Endothelial cell of umbilical vein (primary cell): ENCODE measurements around the gene MVB12B. TPM values are rescaled to one million over a fixed set of nuclear protein-coding genes. Genes with fewer than 3 reads are reported as not detected.

ENCODE experiments used
- BruUV-seq: library from RNA; stranded (reverse); fragments of 400-500 nt; replicated peaks from 2 replicates; lab custom pipeline; 2021; lab: Mats Ljungman, UMichigan
- CTCF ChIA-PET: fragments of 300-600, 350-600 bp; sonication (Branson Sonifier 250); formaldehyde crosslinking; loops from one replicate; lab custom pipeline; 2021; ENCODE audit warnings: antibody characterized with exemption, inconsistent platforms; lab: Charles Lee
- POLR2A ChIA-PET: fragments of 300-600, 350-600 bp; sonication (Branson Sonifier 250); formaldehyde crosslinking; loops from one replicate; lab custom pipeline; 2021; ENCODE audit warnings: antibody characterized with exemption, inconsistent platforms; lab: Charles Lee
- DNase-seq: peaks from one replicate; pipeline ENCODE4 v3.0.0-alpha.2; 2011; ENCODE audit warnings: low read depth, low spot score
- FAIRE-seq: peaks from 2 replicates; lab custom pipeline; 2011; peaks lifted over from hg19 to GRCh38; lab: Jason Lieb, UNC
- H2AFZ ChIP-seq: 2 replicates; pipeline ENCODE4 v1.6.0; 2012; ENCODE audit warnings: low read depth, low read length, control low read depth, inconsistent platforms
- H3K27ac ChIP-seq: 2 replicates; pipeline ENCODE4 v1.5.1; 2011; ENCODE audit warnings: low read depth, mild to moderate bottlenecking, control low read depth, low read length, moderate library complexity; ENCODE audit not compliant: insufficient read depth
- H3K27me3 ChIP-seq, 2 experiments: 2 replicates each; pipeline versions ENCODE4 v1.6.0 to v1.6.1; 2011; ENCODE audit warnings: low read length in 2 of 2, mixed read lengths in 1 of 2; ENCODE audit not compliant: control insufficient read depth in 2 of 2, insufficient read depth in 2 of 2
- H3K36me3 ChIP-seq, 2 experiments: 2 replicates in 1 of 2; 3 replicates in 1 of 2; pipeline ENCODE4 v1.5.1; 2011; ENCODE audit warnings: low read length in 2 of 2, mild to moderate bottlenecking in 1 of 2, moderate library complexity in 1 of 2; ENCODE audit not compliant: control insufficient read depth in 2 of 2, insufficient read depth in 2 of 2; ENCODE audit errors: extremely low read depth in 1 of 2
- H3K4me1 ChIP-seq: 3 replicates; pipeline ENCODE4 v1.5.1; 2011; ENCODE audit warnings: mild to moderate bottlenecking, low read length; ENCODE audit not compliant: control insufficient read depth, insufficient read depth; ENCODE audit errors: extremely low read depth
- H3K4me2 ChIP-seq: 2 replicates; pipeline ENCODE4 v1.6.1; 2011; ENCODE audit warnings: low read length, control low read depth, mixed read lengths; ENCODE audit not compliant: insufficient read depth
- H3K4me3 ChIP-seq, 3 experiments: fragments of 200-600 bp in 1 of 3; sonication (generic), shearing (Covaris generic) in 1 of 3; replicated peaks in 1 of 3; 2 replicates each; pipeline ENCODE4 v1.5.1; 2011 to 2016; ENCODE audit warnings: control low read depth in 3 of 3, low read length in 3 of 3, mild to moderate bottlenecking in 2 of 3, inconsistent platforms in 1 of 3, low read depth in 1 of 3, moderate library complexity in 1 of 3; ENCODE audit not compliant: insufficient read depth in 1 of 3
- H3K79me2 ChIP-seq: 2 replicates; pipeline ENCODE4 v1.6.0; 2012; ENCODE audit warnings: low read length, inconsistent platforms; ENCODE audit not compliant: control insufficient read depth, insufficient read depth
- H3K9ac ChIP-seq: replicated peaks from 2 replicates; pipeline ENCODE3; 2011; ENCODE audit warnings: low read length, control low read depth; ENCODE audit not compliant: insufficient read depth; ENCODE audit errors: extremely low read depth
- H3K9me1 ChIP-seq: replicated peaks from 3 replicates; pipeline ENCODE4 v1.6.0; 2011; ENCODE audit warnings: mild to moderate bottlenecking, low read length; ENCODE audit not compliant: control insufficient read depth, insufficient read depth; ENCODE audit errors: extremely low read depth
- H3K9me3 ChIP-seq: replicated peaks from 2 replicates; pipeline ENCODE4 v1.5.1; 2012; ENCODE audit warnings: low read length, inconsistent platforms; ENCODE audit not compliant: control insufficient read depth, insufficient read depth
- H4K20me1 ChIP-seq: replicated peaks from 2 replicates; pipeline ENCODE3; 2011; ENCODE audit warnings: mild to moderate bottlenecking, low read length; ENCODE audit not compliant: control insufficient read depth, insufficient read depth; ENCODE audit errors: extremely low read depth
- EZH2 ChIP-seq: IDR thresholded peaks from 2 replicates; pipeline ENCODE4 v1.6.1; 2012; ENCODE audit warnings: borderline replicate concordance, low read depth, mild to moderate bottlenecking, moderate library complexity, low read length, inconsistent platforms; ENCODE audit not compliant: severe bottlenecking
- FOS ChIP-seq: IDR thresholded peaks from 2 replicates; pipeline ENCODE4 v1.6.1; 2011; ENCODE audit warnings: mild to moderate bottlenecking, low read length, moderate library complexity, borderline replicate concordance; ENCODE audit not compliant: insufficient read depth
- GATA2 ChIP-seq: IDR thresholded peaks from 2 replicates; pipeline ENCODE4 v1.7.0; 2011; ENCODE audit warnings: low read depth, mild to moderate bottlenecking, moderate library complexity, mixed read lengths, low read length; ENCODE audit not compliant: insufficient read length, insufficient read depth
- JUN ChIP-seq: IDR thresholded peaks from 2 replicates; pipeline ENCODE4 v1.6.1; 2011; ENCODE audit warnings: borderline replicate concordance, low read depth; ENCODE audit not compliant: insufficient read length, insufficient read depth
- MYC ChIP-seq: IDR thresholded peaks from one replicate; pipeline ENCODE4 v1.6.1; 2011; ENCODE audit warnings: mild to moderate bottlenecking, low read depth, low read length
- POLR2A ChIP-seq: IDR thresholded peaks from 2 replicates; pipeline ENCODE4 v1.6.1; 2012; ENCODE audit warnings: low read depth, mild to moderate bottlenecking, control low read depth, low read length
- POLR2AphosphoS5 ChIP-seq: IDR thresholded peaks from 2 replicates; pipeline ENCODE4 v1.6.1; 2012; ENCODE audit warnings: low read depth, mild to moderate bottlenecking, control low read depth, low read length, moderate library complexity; ENCODE audit not compliant: insufficient read depth
- dilution Hi-C: fragments of 300-500 bp; cut with MboI; formaldehyde crosslinking; loops from one replicate; pipeline ENCODE4 v1.15.0; 2019; ENCODE audit warnings: low sequenced_read_pairs; ENCODE audit not compliant: extremely low pct_ligation_motif_present
- intact Hi-C: fragments of 100-400 bp; cut with micrococcal nuclease; formaldehyde crosslinking; loops from one replicate; pipeline ENCODE4 v1.10.0; 2022
- polyA plus RNA-seq, 4 experiments: library from polyadenylated mRNA; depleted of rRNA in 3 of 4; stranded (reverse) in 3 of 4; unstranded in 1 of 4; fragments of >200 nt; gene quantifications; 2 replicates each; pipeline versions ENCODE4 v1.2.1 to v1.2.3, GENCODE V29; 2011 to 2012; ENCODE audit warnings: missing spikeins in 1 of 4
- total RNA-seq: library from RNA; stranded (reverse); gene quantifications from 2 replicates; pipeline ENCODE4 v1.2.3, GENCODE V29; 2021
- TF ChIP-seq, protein P1 (sequence below): IDR thresholded peaks from 2 replicates; pipeline ENCODE4 v1.6.1; 2011; ENCODE audit not compliant: insufficient read depth, insufficient read length
- TF ChIP-seq, protein P2 (sequence below), 2 donors: IDR thresholded peaks; 1 replicate in 1 of 2; 2 replicates in 1 of 2; pipeline ENCODE4 v1.5.1; 2011; ENCODE audit warnings: low read length in 2 of 2, mild to moderate bottlenecking in 2 of 2, moderate library complexity in 2 of 2, control low read depth in 1 of 2, inconsistent platforms in 1 of 2, low read depth in 1 of 2; ENCODE audit not compliant: insufficient read depth in 1 of 2; ENCODE audit errors: extremely low read depth in 1 of 2

The MVB12B gene
- total and polyA plus RNA-seq, 2 donors (not counting 3 experiments of a cell fraction or from before 2014, with no cell fraction given), result 6.6 to 17.3 TPM

DNA sequence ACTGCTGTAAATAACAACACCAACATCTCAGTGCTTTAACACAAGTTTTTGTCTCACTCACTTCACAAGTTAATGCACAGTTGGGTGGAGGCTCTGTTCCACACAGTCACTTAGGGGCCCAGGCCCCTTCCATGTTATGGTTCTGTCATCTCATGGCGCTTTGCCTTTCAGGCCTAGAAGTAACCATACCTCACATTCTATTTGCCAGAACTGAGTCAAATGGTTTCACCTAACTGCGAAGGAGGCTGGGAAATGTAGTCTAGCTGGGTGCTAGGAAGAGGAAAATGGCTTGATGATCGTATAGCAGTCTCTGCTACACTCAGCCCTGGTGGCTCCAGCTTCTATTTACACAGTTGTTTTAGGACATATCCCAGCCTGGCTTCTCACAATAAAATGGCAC is 23.1 kb upstream of the MVB12B start:
- Histone ChIP-seq H2AFZ (no peak overlapping the region), H3K36me3 (no peaks in the 10 kb centered on the region), H3K4me2 (no peak overlapping the region), H3K4me1 (no peaks in the 10 kb centered on the region), H3K9me1 (no peaks in the 10 kb centered on the region), H3K27ac (no peak overlapping the region), H3K4me3 (no peak overlapping the region), H3K79me2 (no peaks in the 10 kb centered on the region), H4K20me1 (no peaks in the 10 kb centered on the region), H3K9ac (no peak overlapping the region), H3K9me3 (no peaks in the 10 kb centered on the region), H3K27me3 (peaks cover 0 to 4% of the 10 kb centered on the region in 2 experiments)
- TF ChIP-seq, protein P1, sequence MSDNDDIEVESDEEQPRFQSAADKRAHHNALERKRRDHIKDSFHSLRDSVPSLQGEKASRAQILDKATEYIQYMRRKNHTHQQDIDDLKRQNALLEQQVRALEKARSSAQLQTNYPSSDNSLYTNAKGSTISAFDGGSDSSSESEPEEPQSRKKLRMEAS, result no peak
- no peak for TF ChIP-seq MYC
- TF ChIP-seq FOS, result no peak
- CTCF ChIA-PET, result interaction anchor here (2.1 to 6.2 kb wide), 6 partner anchors 11 to 896 kb away, joined by 6 to 188 read pairs (median 10); no protein-coding TSS in a partner anchor
- FAIRE-seq (no peak), DNase-seq (no peak)
- dilution Hi-C loops (no loop called here), intact Hi-C loops (no loop called here)
- BruUV-seq, result no TSS peak
- POLR2A ChIA-PET, result no interaction called here

- H3K4me2 ChIP-seq, result no peak overlapping the region
- no peaks in the 10 kb centered on the region for H3K9me1 ChIP-seq
- H3K4me1 ChIP-seq, result no peaks in the 10 kb centered on the region
- TF ChIP-seq, protein P2, sequence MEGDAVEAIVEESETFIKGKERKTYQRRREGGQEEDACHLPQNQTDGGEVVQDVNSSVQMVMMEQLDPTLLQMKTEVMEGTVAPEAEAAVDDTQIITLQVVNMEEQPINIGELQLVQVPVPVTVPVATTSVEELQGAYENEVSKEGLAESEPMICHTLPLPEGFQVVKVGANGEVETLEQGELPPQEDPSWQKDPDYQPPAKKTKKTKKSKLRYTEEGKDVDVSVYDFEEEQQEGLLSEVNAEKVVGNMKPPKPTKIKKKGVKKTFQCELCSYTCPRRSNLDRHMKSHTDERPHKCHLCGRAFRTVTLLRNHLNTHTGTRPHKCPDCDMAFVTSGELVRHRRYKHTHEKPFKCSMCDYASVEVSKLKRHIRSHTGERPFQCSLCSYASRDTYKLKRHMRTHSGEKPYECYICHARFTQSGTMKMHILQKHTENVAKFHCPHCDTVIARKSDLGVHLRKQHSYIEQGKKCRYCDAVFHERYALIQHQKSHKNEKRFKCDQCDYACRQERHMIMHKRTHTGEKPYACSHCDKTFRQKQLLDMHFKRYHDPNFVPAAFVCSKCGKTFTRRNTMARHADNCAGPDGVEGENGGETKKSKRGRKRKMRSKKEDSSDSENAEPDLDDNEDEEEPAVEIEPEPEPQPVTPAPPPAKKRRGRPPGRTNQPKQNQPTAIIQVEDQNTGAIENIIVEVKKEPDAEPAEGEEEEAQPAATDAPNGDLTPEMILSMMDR (IDR thresholded peaks at IDR 0.05; ENCODE audit: extremely low read depth in 1 of 2, insufficient read depth in 1 of 2, low read depth in 1 of 2, low read length in 2 of 2), result no peak
- TF ChIP-seq MYC, result no peak
- no peak for TF ChIP-seq POLR2AphosphoS5
- TF ChIP-seq JUN, result no peak
- no peak for TF ChIP-seq GATA2
- TF ChIP-seq, protein P1, result no peak
- TF ChIP-seq POLR2A, result no peak
- TF ChIP-seq EZH2, result no peak
- BruUV-seq, result no TSS peak
- peaks cover 0 to 1% of the 10 kb centered on the region in 2 experiments for H3K27me3 ChIP-seq
- intact Hi-C loops, result no loop called here
- no peak overlapping the region for H3K9ac ChIP-seq
- FAIRE-seq (no peak), DNase-seq (no peak)
- H3K4me3 ChIP-seq, result no peak overlapping the region
- no peaks in the 10 kb centered on the region for H3K9me3 ChIP-seq
- ChIA-PET POLR2A (no interaction called here), CTCF (interaction anchor here (0.8 to 6.2 kb wide), 6 partner anchors 87 to 897 kb away, joined by 3 to 188 read pairs (median 8); no protein-coding TSS in a partner anchor)
- no peaks in the 10 kb centered on the region for H4K20me1 ChIP-seq
- dilution Hi-C loops, result no loop called here
- no peaks in the 10 kb centered on the region for H3K79me2 ChIP-seq
- H3K27ac ChIP-seq, result no peak overlapping the region
- H2AFZ ChIP-seq, result no peak overlapping the region
- no peaks in the 10 kb centered on the region for H3K36me3 ChIP-seq
Observed at GRCh38 chr9:126304207-126304970, 22.2 kb upstream of the MVB12B start.
